DMS 273 (cell line): ENCODE data around the gene RTF2.
A peak's percentile ranks its signal among the peaks of the same experiment; 100 is the strongest.
"Not testable (repeated sequence)": the region's sequence is repeated elsewhere in the genome, so short reads cannot be mapped to it uniquely, and the experiment has no call there.

Experiments
- DNase-seq: peaks from one replicate; lab custom pipeline; 2025; ENCODE audit not compliant: unreplicated experiment; lab: John Stamatoyannopoulos, UW

The RTF2 gene

GRCh38 chr20:56483970-56484369 is 15.5 kb downstream of the RTF2 start:
- DNase-seq = no peak

GRCh38 chr20:56487216-56487615 is 18.8 kb downstream of the RTF2 start:
- DNase-seq = no peak

- no peak for DNase-seq
These were observed 20.1 kb downstream of the RTF2 start for GRCh38 chr20:56488566-56488965.

- no peak for DNase-seq
These were observed 32.7 kb downstream of the RTF2 start for GRCh38 chr20:56501116-56501515.

GRCh38 chr20:56503916-56504315 is 35.5 kb downstream of the RTF2 start:
- peak; percentile 9 for DNase-seq

- peak; percentile 29 for DNase-seq
These were observed 36.1 kb downstream of the RTF2 start for GRCh38 chr20:56504373-56505005.

GRCh38 chr20:56506103-56506502 is 37.7 kb downstream of the RTF2 start:
- DNase-seq = no peak

- no peak for DNase-seq
These were observed 43.5 kb downstream of the RTF2 start for GRCh38 chr20:56511926-56512325.

- DNase-seq = no peak
These were observed 45.0 kb downstream of the RTF2 start for GRCh38 chr20:56513161-56514150.

- DNase-seq = no peak
These were observed 48.2 kb downstream of the RTF2 start for GRCh38 chr20:56516631-56517030.

GRCh38 chr20:56517211-56517610 is 48.8 kb downstream of the RTF2 start:
- DNase-seq = no peak

- no peak for DNase-seq
These were observed 49.2 kb downstream of the RTF2 start for GRCh38 chr20:56517641-56518040.

- DNase-seq = no peak
These were observed 49.7 kb downstream of the RTF2 start for GRCh38 chr20:56518126-56518525.

GRCh38 chr20:56518721-56519398 is 50.4 kb downstream of the RTF2 start:
- no peak for DNase-seq

GRCh38 chr20:56519551-56519950 is 51.1 kb downstream of the RTF2 start:
- no peak for DNase-seq

- DNase-seq = no peak
These were observed 51.8 kb downstream of the RTF2 start for GRCh38 chr20:56520180-56520579.

GRCh38 chr20:56520746-56521354 is 52.4 kb downstream of the RTF2 start:
- DNase-seq = not testable (repeated sequence)

- DNase-seq = no peak
These were observed 53.9 kb downstream of the RTF2 start for GRCh38 chr20:56522311-56522710.

- DNase-seq = not testable (repeated sequence)
These were observed 56.0 kb downstream of the RTF2 start, which contains the start of gene FAM209A for GRCh38 chr20:56524444-56524843. FAM209A (plus strand) TSS chr20:56524744; CDS start chr20:56524809, 65 bp downstream.

- no peak for DNase-seq
These were observed 59.1 kb downstream of the RTF2 start for GRCh38 chr20:56527521-56527920.

- DNase-seq = not testable (repeated sequence)
These were observed 64.5 kb downstream of the RTF2 start, which contains the start of gene FAM209B for GRCh38 chr20:56532946-56533345. FAM209B (plus strand) TSS chr20:56533246; CDS start chr20:56533342, 96 bp downstream.
